ENCODE results near the gene ADGRG6. TPM values are rescaled to one million over a fixed set of nuclear protein-coding genes. Genes with fewer than 3 reads are reported as not detected.

The ADGRG6 gene
- total and polyA plus RNA-seq, 2 of the 8 experiments (the other 6 are each of a cell fraction or from before 2014, with no cell fraction given) = 1.1 to 6.2 TPM

DNA sequence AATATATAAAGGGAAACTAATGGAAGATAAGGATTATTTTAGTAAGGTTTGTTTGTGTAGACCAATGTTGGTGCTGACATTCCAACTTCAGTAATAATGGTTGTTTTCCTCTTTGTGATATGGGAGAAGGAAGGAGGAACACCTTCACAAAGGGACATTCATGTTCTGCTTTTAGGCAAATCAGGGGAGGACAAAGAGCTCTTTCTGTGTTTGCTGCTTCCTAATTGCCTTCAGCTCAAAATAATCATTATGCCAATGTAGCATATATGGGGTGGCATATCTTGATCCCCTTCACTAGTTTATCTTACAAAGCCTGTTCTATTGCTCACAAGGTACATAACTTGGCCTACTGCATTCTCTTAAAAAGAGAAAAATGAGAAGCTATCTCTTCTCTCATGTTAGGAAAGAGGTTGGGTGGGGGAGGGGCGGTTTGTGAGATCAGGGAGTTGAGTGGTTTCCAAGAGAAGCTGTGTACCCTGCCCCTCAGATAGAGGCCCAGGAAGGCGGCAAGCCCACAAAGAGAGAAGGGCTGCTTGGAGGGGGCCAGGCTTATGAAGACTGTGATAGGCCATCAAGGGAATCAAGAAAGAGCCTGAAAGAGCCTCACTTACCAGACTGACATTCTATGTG is 4.7 kb upstream of the ADGRG6 start (continued):
- TF ChIP-seq MAFK (IDR thresholded peaks at IDR 0.05; ENCODE audit: low read depth, low read length) = no peak

Measured in H1 (cell line).